ENCODE measurements around the gene FAAP20. TPM values are rescaled to one million over a fixed set of nuclear protein-coding genes. Genes with fewer than 3 reads are reported as not detected.

Gene FAAP20
- total RNA-seq, 1 donor from 2014 or later = 38.3 TPM

GRCh38 chr1:2157856-2158255, 36.7 kb downstream of the FAAP20 start:
- H3K36me3 ChIP-seq = no peaks in the 10 kb centered on the region
- no peaks in the 10 kb centered on the region for H3K27me3 ChIP-seq
- TF ChIP-seq CTCF (IDR thresholded peaks at IDR 0.05) = no peak
- no peaks in the 10 kb centered on the region for H3K9me3 ChIP-seq
- no peak overlapping the region for H3K27ac ChIP-seq
- no peak overlapping the region for H3K4me3 ChIP-seq
- intact Hi-C loops (cut with DNase I) = no loop called here
- no peaks in the 10 kb centered on the region for H3K4me1 ChIP-seq
- DNase-seq (ENCODE audit: low spot score in 2 of 2) = no peak

- Histone ChIP-seq H3K36me3 (no peaks in the 10 kb centered on the region), H3K27ac (no peak overlapping the region), H3K4me3 (no peak overlapping the region), H3K9me3 (no peaks in the 10 kb centered on the region), H3K27me3 (no peaks in the 10 kb centered on the region), H3K4me1 (no peaks in the 10 kb centered on the region)
- intact Hi-C loops (cut with DNase I) = no loop called here
- TF ChIP-seq CTCF (IDR thresholded peaks at IDR 0.05) = no peak
- no peak for DNase-seq (ENCODE audit: low spot score in 2 of 2)
These were observed 37.7 kb downstream of the FAAP20 start for GRCh38 chr1:2156866-2157265.

- Histone ChIP-seq H3K36me3 (no peaks in the 10 kb centered on the region), H3K9me3 (no peaks in the 10 kb centered on the region), H3K4me3 (no peak overlapping the region), H3K27ac (no peak overlapping the region), H3K27me3 (no peaks in the 10 kb centered on the region), H3K4me1 (no peaks in the 10 kb centered on the region)
- DNase-seq (ENCODE audit: low spot score in 2 of 2) = no peak
- TF ChIP-seq CTCF (IDR thresholded peaks at IDR 0.05) = no peak
- intact Hi-C loops (cut with DNase I) = no loop called here
These were observed 38.8 kb downstream of the FAAP20 start for GRCh38 chr1:2155788-2156187.

GRCh38 chr1:2155147-2155598, 39.4 kb downstream of the FAAP20 start:
- no peak for TF ChIP-seq CTCF (IDR thresholded peaks at IDR 0.05)
- DNase-seq (ENCODE audit: low spot score in 2 of 2) = no peak
- Histone ChIP-seq H3K36me3 (no peaks in the 10 kb centered on the region), H3K9me3 (no peaks in the 10 kb centered on the region), H3K4me3 (no peak overlapping the region), H3K4me1 (no peaks in the 10 kb centered on the region), H3K27me3 (no peaks in the 10 kb centered on the region), H3K27ac (no peak overlapping the region)
- intact Hi-C loops (cut with DNase I) = no loop called here

- Histone ChIP-seq H3K27me3 (no peaks in the 10 kb centered on the region), H3K27ac (no peak overlapping the region), H3K36me3 (no peaks in the 10 kb centered on the region), H3K9me3 (no peaks in the 10 kb centered on the region), H3K4me1 (no peaks in the 10 kb centered on the region), H3K4me3 (no peak overlapping the region)
- no peak for TF ChIP-seq CTCF (IDR thresholded peaks at IDR 0.05)
- intact Hi-C loops (cut with DNase I) = no loop called here
- DNase-seq (ENCODE audit: low spot score in 2 of 2) = no peak
These were observed 40.5 kb downstream of the FAAP20 start for GRCh38 chr1:2154022-2154421.

GRCh38 chr1:2152954-2153353, 41.6 kb downstream of the FAAP20 start:
- H3K27ac ChIP-seq = no peak overlapping the region
- no peaks in the 10 kb centered on the region for H3K36me3 ChIP-seq
- no peaks in the 10 kb centered on the region for H3K4me1 ChIP-seq
- no peaks in the 10 kb centered on the region for H3K27me3 ChIP-seq
- H3K4me3 ChIP-seq = no peak overlapping the region
- intact Hi-C loops (cut with DNase I) = no loop called here
- H3K9me3 ChIP-seq = no peaks in the 10 kb centered on the region
- no peak for TF ChIP-seq CTCF (IDR thresholded peaks at IDR 0.05)
- no peak for DNase-seq (ENCODE audit: low spot score in 2 of 2)
